K562 (cell line): Measurements from ENCODE around the gene ABCA7. TPM values are rescaled to one million over a fixed set of nuclear protein-coding genes. Genes with fewer than 3 reads are reported as not detected.

Experiments
- CBX5 ChIP-seq: IDR thresholded peaks from 2 replicates; pipeline ENCODE4 v1.6.1; 2014; ENCODE audit warnings: low read depth, borderline replicate concordance
- CREB1 ChIP-seq, 2 experiments: sonication (generic) in 1 of 2; formaldehyde crosslinking in 1 of 2; IDR thresholded peaks; 2 replicates each; pipeline versions ENCODE4 v1.6.1 to v1.8.0; 2012 to 2022; ENCODE audit warnings: inconsistent platforms in 1 of 2, mild to moderate bottlenecking in 1 of 2, missing genetic modification reagents in 1 of 2, moderate library complexity in 1 of 2
- CREM ChIP-seq: IDR thresholded peaks from 2 replicates; pipeline ENCODE4 v1.6.1; 2014; ENCODE audit warnings: antibody characterized with exemption, low read depth
- ETS2 ChIP-seq: IDR thresholded peaks from 2 replicates; pipeline ENCODE4 v1.6.1; 2016; ENCODE audit warnings: borderline replicate concordance, missing genetic modification characterization, mild to moderate bottlenecking, moderate library complexity, missing compliant biosample characterization; ENCODE audit not compliant: poor library complexity, severe bottlenecking
- FOXP1 ChIP-seq: sonication (generic); formaldehyde crosslinking; IDR thresholded peaks from 2 replicates; pipeline ENCODE4 v1.8.0; 2022; ENCODE audit warnings: mild to moderate bottlenecking, missing genetic modification reagents
- MAFK ChIP-seq: IDR thresholded peaks from 2 replicates; pipeline ENCODE4 v1.6.1; 2011; ENCODE audit warnings: low read length, improper control_type of control experiment
- MXI1 ChIP-seq: IDR thresholded peaks from 2 replicates; pipeline ENCODE4 v1.6.1; 2011; ENCODE audit warnings: low read depth, mild to moderate bottlenecking, improper control_type of control experiment, low read length
- NFIX ChIP-seq: fragments of 250-450 bp; sonication (Bioruptor Pico); IDR thresholded peaks from 2 replicates; pipeline ENCODE4 v1.4.0; 2020; ENCODE audit warnings: low read depth, mild to moderate bottlenecking, moderate library complexity
- PHF8 ChIP-seq: fragments of 200-600 bp; sonication (generic); IDR thresholded peaks from 2 replicates; pipeline ENCODE4 v1.6.1; 2012; ENCODE audit warnings: mixed run types, mild to moderate bottlenecking, inconsistent platforms, low read length, moderate library complexity, borderline replicate concordance
- RAD51 ChIP-seq: fragments of 450-650 bp; IDR thresholded peaks from 2 replicates; pipeline ENCODE4 v1.7.1; 2016; ENCODE audit warnings: low read depth, mild to moderate bottlenecking, borderline replicate concordance
- RBBP5 ChIP-seq: fragments of 200-600 bp; sonication (generic); IDR thresholded peaks from 2 replicates; pipeline ENCODE4 v1.6.1; 2012; ENCODE audit warnings: borderline replicate concordance, mild to moderate bottlenecking, low read length, control low read depth, inconsistent platforms; ENCODE audit not compliant: insufficient read depth, poor library complexity, severe bottlenecking
- RBM34 ChIP-seq: fragments of 200-400 bp; formaldehyde crosslinking; IDR thresholded peaks from 2 replicates; pipeline ENCODE4 v1.6.1; 2018; ENCODE audit warnings: low read length, borderline replicate concordance; ENCODE audit not compliant: insufficient read depth
- SRSF7 ChIP-seq: fragments of 200-400 bp; formaldehyde crosslinking; optimal IDR thresholded peaks from 2 replicates; pipeline ENCODE3; 2017; ENCODE audit warnings: mild to moderate bottlenecking, low read depth, low read length
- ZBTB7A ChIP-seq: IDR thresholded peaks from 2 replicates; pipeline ENCODE4 v1.6.1; 2011; ENCODE audit warnings: low read depth, mild to moderate bottlenecking, low read length, moderate library complexity, borderline replicate concordance; ENCODE audit not compliant: control insufficient read depth
- polyA plus RNA-seq, 8 experiments: library from polyadenylated mRNA; depleted of rRNA in 4 of 8; stranded (reverse) in 5 of 8; unstranded in 3 of 8; fragments of >200 nt; fragmentation: Nextera tagmentation in 2 of 8; fragmentation: Illumina TruSeq in 1 of 8; extraction: Ambion mirVana in 2 of 8; extraction: Trizol in 1 of 8; gene quantifications; 2 replicates each; pipeline versions ENCODE4 v1.2.1 to v1.2.3, GENCODE V29; 2011 to 2014; ENCODE audit warnings: inconsistent platforms in 1 of 8, missing spikeins in 1 of 8
- total RNA-seq, 7 experiments: library from RNA; depleted of rRNA in 6 of 7; stranded (reverse); fragments of >200 nt in 6 of 7; fragmentation: Illumina TruSeq in 2 of 7; extraction: Trizol in 2 of 7; gene quantifications; 2 replicates each; pipeline versions ENCODE4 v1.2.1 to v1.2.3, GENCODE V29; 2011 to 2021; ENCODE audit warnings: low replicate concordance in 1 of 7
- TF ChIP-seq, protein P1 (sequence below): sonication (generic); formaldehyde crosslinking; IDR thresholded peaks from 2 replicates; pipeline ENCODE4 v1.8.0; 2022; ENCODE audit warnings: missing genetic modification reagents, mild to moderate bottlenecking, borderline replicate concordance
- TF ChIP-seq, protein P2 (sequence below), 2 experiments: fragments of 450-650 bp; conservative IDR thresholded peaks; 2 replicates each; pipeline ENCODE4 v1.6.1; 2017; ENCODE audit warnings: mild to moderate bottlenecking in 2 of 2, moderate library complexity in 2 of 2
- TF ChIP-seq, protein P3 (sequence below): sonication (generic); formaldehyde crosslinking; IDR thresholded peaks from 2 replicates; pipeline ENCODE4 v1.8.0; 2022; ENCODE audit warnings: missing genetic modification reagents, mild to moderate bottlenecking, moderate library complexity, borderline replicate concordance
- TF ChIP-seq, protein P4 (sequence below): fragments of 250-450 bp; sonication (Bioruptor Pico); IDR thresholded peaks from 2 replicates; pipeline ENCODE4 v1.4.0; 2020
- TF ChIP-seq, protein P5 (sequence below): IDR thresholded peaks from 3 replicates; pipeline ENCODE4 v1.6.1; 2011; ENCODE audit warnings: borderline replicate concordance, mild to moderate bottlenecking, moderate library complexity; ENCODE audit not compliant: insufficient read length; ENCODE audit errors: extremely low read depth

ABCA7 gene
- total and polyA plus RNA-seq, 9 of the 15 experiments (the other 6 are each of a cell fraction or from before 2014, with no cell fraction given) = 2.3 to 96.1 (median 31.2) TPM

DNA sequence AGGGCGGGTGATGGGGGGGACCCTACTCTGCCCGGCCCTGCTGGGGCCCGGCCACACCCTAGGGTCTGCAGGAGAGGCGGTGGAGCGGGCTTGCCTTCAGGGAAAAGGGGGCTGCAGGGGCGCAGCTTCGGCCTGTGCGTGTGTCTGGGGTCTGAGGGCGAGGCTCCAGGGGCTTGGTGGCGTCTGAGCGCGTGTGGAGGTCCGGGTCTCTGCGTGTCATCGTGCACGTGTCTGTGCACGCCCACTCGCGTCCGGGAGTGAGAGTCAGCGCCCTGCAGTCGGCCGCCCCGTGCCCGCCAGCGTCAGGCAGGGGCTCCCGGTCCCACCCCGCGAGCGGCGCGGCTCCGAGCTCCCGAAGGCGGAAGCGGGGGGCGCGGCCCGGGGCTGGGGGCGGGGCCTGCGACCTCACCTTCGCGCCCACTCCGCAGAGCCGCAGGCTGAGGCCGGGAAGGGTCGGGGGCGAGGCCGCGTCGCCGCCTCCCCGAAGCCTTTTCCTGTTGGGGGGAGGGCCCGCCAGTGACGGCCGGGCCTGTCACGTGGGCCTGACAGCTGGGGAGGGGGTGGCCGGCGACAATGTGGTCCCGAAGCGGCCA lies 26.9 kb downstream of the ABCA7 start, which contains the start of gene ARHGAP45 (continued):
- TF ChIP-seq NFIX (CRISPR knock-in tag) (no peak), CREM (no peak), ETS2 (tag) (no peak), PHF8 (peak; percentile 20; the same call in 1 of the 2 replicates), CBX5 (no peak), FOXP1 (CRISPR knock-in tag) (0 out of 2 replicates have a peak, but pooled peaks have one; percentile 67), ZBTB7A (peak; percentile 95), MXI1 (no peak), RBBP5 (peak; percentile 12), RBM34 (no peak), CREB1 (IDR thresholded peaks at IDR 0.05) (no peak), CREB1 (CRISPR knock-in tag; IDR thresholded peaks at IDR 0.05) (0 out of 2 replicates have a peak, but pooled peaks have one; percentile 21), SRSF7 (no peak), RAD51 (peak; percentile 78), MAFK (no peak)
- TF ChIP-seq, protein P1, sequence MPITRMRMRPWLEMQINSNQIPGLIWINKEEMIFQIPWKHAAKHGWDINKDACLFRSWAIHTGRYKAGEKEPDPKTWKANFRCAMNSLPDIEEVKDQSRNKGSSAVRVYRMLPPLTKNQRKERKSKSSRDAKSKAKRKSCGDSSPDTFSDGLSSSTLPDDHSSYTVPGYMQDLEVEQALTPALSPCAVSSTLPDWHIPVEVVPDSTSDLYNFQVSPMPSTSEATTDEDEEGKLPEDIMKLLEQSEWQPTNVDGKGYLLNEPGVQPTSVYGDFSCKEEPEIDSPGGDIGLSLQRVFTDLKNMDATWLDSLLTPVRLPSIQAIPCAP (CRISPR knock-in tag) = no peak
- TF ChIP-seq, protein P2, sequence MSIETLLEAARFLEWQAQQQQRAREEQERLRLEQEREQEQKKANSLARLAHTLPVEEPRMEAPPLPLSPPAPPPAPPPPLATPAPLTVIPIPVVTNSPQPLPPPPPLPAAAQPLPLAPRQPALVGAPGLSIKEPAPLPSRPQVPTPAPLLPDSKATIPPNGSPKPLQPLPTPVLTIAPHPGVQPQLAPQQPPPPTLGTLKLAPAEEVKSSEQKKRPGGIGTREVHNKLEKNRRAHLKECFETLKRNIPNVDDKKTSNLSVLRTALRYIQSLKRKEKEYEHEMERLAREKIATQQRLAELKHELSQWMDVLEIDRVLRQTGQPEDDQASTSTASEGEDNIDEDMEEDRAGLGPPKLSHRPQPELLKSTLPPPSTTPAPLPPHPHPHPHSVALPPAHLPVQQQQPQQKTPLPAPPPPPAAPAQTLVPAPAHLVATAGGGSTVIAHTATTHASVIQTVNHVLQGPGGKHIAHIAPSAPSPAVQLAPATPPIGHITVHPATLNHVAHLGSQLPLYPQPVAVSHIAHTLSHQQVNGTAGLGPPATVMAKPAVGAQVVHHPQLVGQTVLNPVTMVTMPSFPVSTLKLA (conservative IDR thresholded peaks at IDR 0.05) = peak; percentile 52 to 84; a peak in 3 of 4 replicates
- TF ChIP-seq, protein P3, sequence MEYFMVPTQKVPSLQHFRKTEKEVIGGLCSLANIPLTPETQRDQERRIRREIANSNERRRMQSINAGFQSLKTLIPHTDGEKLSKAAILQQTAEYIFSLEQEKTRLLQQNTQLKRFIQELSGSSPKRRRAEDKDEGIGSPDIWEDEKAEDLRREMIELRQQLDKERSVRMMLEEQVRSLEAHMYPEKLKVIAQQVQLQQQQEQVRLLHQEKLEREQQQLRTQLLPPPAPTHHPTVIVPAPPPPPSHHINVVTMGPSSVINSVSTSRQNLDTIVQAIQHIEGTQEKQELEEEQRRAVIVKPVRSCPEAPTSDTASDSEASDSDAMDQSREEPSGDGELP (CRISPR knock-in tag) = peak; percentile 81
- TF ChIP-seq, protein P4, sequence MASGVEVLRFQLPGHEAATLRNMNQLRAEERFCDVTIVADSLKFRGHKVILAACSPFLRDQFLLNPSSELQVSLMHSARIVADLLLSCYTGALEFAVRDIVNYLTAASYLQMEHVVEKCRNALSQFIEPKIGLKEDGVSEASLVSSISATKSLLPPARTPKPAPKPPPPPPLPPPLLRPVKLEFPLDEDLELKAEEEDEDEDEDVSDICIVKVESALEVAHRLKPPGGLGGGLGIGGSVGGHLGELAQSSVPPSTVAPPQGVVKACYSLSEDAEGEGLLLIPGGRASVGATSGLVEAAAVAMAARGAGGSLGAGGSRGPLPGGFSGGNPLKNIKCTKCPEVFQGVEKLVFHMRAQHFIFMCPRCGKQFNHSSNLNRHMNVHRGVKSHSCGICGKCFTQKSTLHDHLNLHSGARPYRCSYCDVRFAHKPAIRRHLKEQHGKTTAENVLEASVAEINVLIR = no peak
- TF ChIP-seq, protein P5, sequence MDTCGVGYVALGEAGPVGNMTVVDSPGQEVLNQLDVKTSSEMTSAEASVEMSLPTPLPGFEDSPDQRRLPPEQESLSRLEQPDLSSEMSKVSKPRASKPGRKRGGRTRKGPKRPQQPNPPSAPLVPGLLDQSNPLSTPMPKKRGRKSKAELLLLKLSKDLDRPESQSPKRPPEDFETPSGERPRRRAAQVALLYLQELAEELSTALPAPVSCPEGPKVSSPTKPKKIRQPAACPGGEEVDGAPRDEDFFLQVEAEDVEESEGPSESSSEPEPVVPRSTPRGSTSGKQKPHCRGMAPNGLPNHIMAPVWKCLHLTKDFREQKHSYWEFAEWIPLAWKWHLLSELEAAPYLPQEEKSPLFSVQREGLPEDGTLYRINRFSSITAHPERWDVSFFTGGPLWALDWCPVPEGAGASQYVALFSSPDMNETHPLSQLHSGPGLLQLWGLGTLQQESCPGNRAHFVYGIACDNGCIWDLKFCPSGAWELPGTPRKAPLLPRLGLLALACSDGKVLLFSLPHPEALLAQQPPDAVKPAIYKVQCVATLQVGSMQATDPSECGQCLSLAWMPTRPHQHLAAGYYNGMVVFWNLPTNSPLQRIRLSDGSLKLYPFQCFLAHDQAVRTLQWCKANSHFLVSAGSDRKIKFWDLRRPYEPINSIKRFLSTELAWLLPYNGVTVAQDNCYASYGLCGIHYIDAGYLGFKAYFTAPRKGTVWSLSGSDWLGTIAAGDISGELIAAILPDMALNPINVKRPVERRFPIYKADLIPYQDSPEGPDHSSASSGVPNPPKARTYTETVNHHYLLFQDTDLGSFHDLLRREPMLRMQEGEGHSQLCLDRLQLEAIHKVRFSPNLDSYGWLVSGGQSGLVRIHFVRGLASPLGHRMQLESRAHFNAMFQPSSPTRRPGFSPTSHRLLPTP = no peak
